Heart left ventricle (tissue), 16 donors: Measurements from ENCODE around the gene FRAT2. TPM values are rescaled to one million over a fixed set of nuclear protein-coding genes. Genes with fewer than 3 reads are reported as not detected.
"Not testable (repeated sequence)": the region's sequence is repeated elsewhere in the genome, so short reads cannot be mapped to it uniquely, and the experiment has no call there.

Experiments
- ATAC-seq, 4 donors: fragments of 200-7000 bp; cut with Tn5 transposase; one replicate each; pipeline ENCODE4 v1.9.1; 2020 to 2022; ENCODE audit warnings: moderate library complexity in 4 of 4, mild to moderate bottlenecking in 3 of 4, moderate number of reproducible peaks in 1 of 4
- DNase-seq, 5 donors: peaks; one replicate each; pipeline ENCODE4 v3.0.0-alpha.2; 2020
- H3K27ac ChIP-seq, 12 donors: fragments of 200-600 bp; sonication (generic) in 4 of 12; one replicate each; pipeline versions ENCODE4 v1.5.0 to v1.8.0; 2016 to 2022; ENCODE audit warnings: mild to moderate bottlenecking in 2 of 12
- H3K27me3 ChIP-seq, 9 donors: fragments of 200-600 bp; sonication (generic) in 2 of 9; one replicate each; pipeline versions ENCODE4 v1.5.1 to v1.8.0; 2016 to 2022; ENCODE audit warnings: mild to moderate bottlenecking in 3 of 9
- H3K36me3 ChIP-seq, 9 donors: fragments of 200-600 bp; sonication (generic) in 2 of 9; one replicate each; pipeline versions ENCODE4 v1.5.0 to v1.8.0; 2018 to 2022; ENCODE audit warnings: mild to moderate bottlenecking in 2 of 9
- H3K4me1 ChIP-seq, 12 donors: fragments of 200-600 bp; sonication (generic) in 4 of 12; one replicate each; pipeline versions ENCODE4 v1.5.0 to v1.8.0; 2016 to 2022; ENCODE audit warnings: mild to moderate bottlenecking in 3 of 12
- H3K4me3 ChIP-seq, 12 donors: fragments of 200-600 bp; sonication (generic) in 4 of 12; one replicate each; pipeline versions ENCODE4 v1.5.0 to v1.8.0; 2017 to 2022; ENCODE audit warnings: mild to moderate bottlenecking in 9 of 12, moderate library complexity in 4 of 12
- H3K9me3 ChIP-seq, 12 donors: fragments of 200-600 bp; sonication (generic) in 4 of 12; one replicate each; pipeline versions ENCODE4 v1.5.0 to v1.8.0; 2016 to 2022; ENCODE audit warnings: mild to moderate bottlenecking in 1 of 12
- CTCF ChIP-seq, 12 donors: fragments of 200-600 bp; sonication (generic) in 4 of 12; IDR thresholded peaks; one replicate each; pipeline versions ENCODE4 v1.5.0 to v1.8.0; 2018 to 2022; ENCODE audit warnings: antibody characterized with exemption in 12 of 12, mild to moderate bottlenecking in 5 of 12
- POLR2A ChIP-seq, 2 donors: fragments of 450-650 bp; IDR thresholded peaks; one replicate each; pipeline ENCODE4 v1.6.1; 2017; ENCODE audit warnings: antibody characterized with exemption in 2 of 2, mild to moderate bottlenecking in 2 of 2, moderate library complexity in 2 of 2
- WGBS, 4 donors: extraction: QIAGEN DNeasy Blood & Tissue Kit in 2 of 4; methylation state at CpG; one replicate each; pipeline versions ENCODE4 v1.1.5 to v1.1.7; 2013 to 2018; 5-methylcytosine and 5-hydroxymethylcytosine counted together
- intact Hi-C, 10 donors: fragments of 100-400 bp; cut with DNase I; formaldehyde crosslinking; loops; one replicate each; pipeline versions ENCODE4 v1.11.1 to v1.14.2; 2022
- polyA plus RNA-seq, 2 donors: library from polyadenylated mRNA; stranded (reverse); fragments of 200-250 nt; gene quantifications; one replicate each; pipeline ENCODE4 v1.2.3, GENCODE V29; 2013
- total RNA-seq, 9 donors: library from RNA; depleted of rRNA in 2 of 9; stranded (reverse); fragments of >200 nt in 2 of 9; fragmentation: NEBNext Ultra II Directional in 3 of 9; extraction: Animal tissue kit (Norgen Biotek cat#: 25700) in 3 of 9; gene quantifications; one replicate each; pipeline versions ENCODE4 v1.1.0 to v1.2.4, GENCODE V29; 2016 to 2023
- donor health status: ischemic (EF 13 %, LVEDD 7.1; RV severe dilation, severe dysfunction).
- donor health status: healthy with polysubstance abuse.
- donor health status: DM: no; HTN: yes; CAD: no.
- donor health status: DM: no; HTN: no; CAD: no.
- donor health status: ischemic (EF 25% LVEDD 6.9; RV normal size, moderate dysfunction).
- donor health status: ischemic (EF 25% LVEDD 5.7; RV mildly dilated, moderate dysfunction).
- donor health status: healthy.
- donor health status: DM: yes; HTN: yes; CAD: no.
- donor health status: ischemic (EF 35%, LVEDD 5.7; RV mildly dilated, moderate dysfunction).
- donor health status: nonischemic (EF 11% LVEDD 7.7; RV severe dilation, severe dysfunction).
- donor health status: DM: yes; HTN: yes; CAD: no.
- donor health status: PGD.
- donor health status: ischemic (EF 29% LVEDD 5.4; RV normal size, mild dysfunction).
- donor health status: nonischemic (EF 23%, LVEDD 6.1; RV moderate dilation, normal function).

FRAT2 gene
- total and polyA plus RNA-seq, 11 donors, result 3.4 to 12.4 (median 7.3) TPM

- peak overlapping the region in 1 of 12 donors; percentile 43 for H3K27ac ChIP-seq
- intact Hi-C loops, result loop anchor here in 7 of 10 donors (1.0 to 5.0 kb wide), 5 partner anchors 26 to 461 kb away; partner anchors contain the start of genes FRAT2 (in 5 of the 7), FRAT1 (in 1 of the 7) and LCOR (in 1 of the 7)
- no peak for DNase-seq
- no peak for TF ChIP-seq CTCF (IDR thresholded peaks at IDR 0.05)
- no peak for TF ChIP-seq POLR2A (IDR thresholded peaks at IDR 0.05)
- H3K27me3 ChIP-seq, result no peaks in the 10 kb centered on the region
- H3K4me1 ChIP-seq, result peaks cover 0 to 12% (median 8%) of the 10 kb centered on the region in 12 donors
- 59 to 64% (median 62%) methylated on average over 3 of the region's 3 CpGs for WGBS, 4 donors
- no peak for ATAC-seq
- H3K9me3 ChIP-seq, result no peaks in the 10 kb centered on the region
- H3K36me3 ChIP-seq, result peaks cover 0 to 4% (median under 1%) of the 10 kb centered on the region in 9 donors
- H3K4me3 ChIP-seq, result peak overlapping the region in 4 of 12 donors; percentile 75 to 99 (median 92)
Observed at GRCh38 chr10:97292862-97293198, 41.7 kb downstream of the FRAT2 start.

DNA sequence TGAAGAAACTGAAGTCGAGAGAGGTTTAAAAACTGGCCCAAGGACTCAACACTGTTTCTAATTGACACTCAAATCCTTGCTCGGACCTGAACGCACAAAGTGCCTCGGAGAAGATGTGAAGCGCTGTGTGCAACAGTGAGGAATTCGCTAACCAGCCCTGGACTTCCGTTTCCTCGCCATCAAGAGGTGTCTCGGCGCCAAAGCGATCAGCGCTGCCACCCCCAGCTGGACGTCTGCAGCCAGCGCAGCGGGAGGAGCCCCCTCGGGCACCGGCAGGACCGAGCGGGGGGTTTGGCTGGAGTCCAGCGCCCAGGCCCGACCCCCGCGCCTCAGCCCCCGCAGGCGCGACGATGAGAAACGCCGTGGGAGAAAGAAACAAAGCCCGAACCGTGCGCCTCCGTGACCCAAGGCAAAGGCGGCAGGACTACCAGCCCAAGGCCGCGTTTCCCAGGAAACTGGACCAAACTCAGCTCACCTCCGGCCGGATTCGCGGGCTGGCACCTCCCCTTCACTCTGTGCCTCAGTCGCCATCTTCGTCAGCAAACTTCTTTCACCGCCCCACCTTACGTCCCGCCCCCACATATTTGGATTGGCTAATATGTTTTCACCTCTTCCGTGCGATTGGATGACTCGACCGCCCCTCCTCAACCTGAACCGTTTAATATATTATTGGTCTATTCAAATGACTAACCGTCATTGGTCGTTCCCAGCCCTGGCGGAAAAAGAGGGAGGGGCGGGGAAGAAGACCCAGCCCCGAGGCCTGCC, 42.2 kb downstream of the FRAT2 start, which contains the start of gene ARHGAP19:
Gene ARHGAP19 (minus strand): TSS at position 541 of the 765 bp plus-strand sequence. CDS start 10 bp downstream, at position 531.
- no peaks in the 10 kb centered on the region for H3K9me3 ChIP-seq
- 0% methylated on average over 38 to 55 of the region's 55 CpGs for WGBS, 4 donors
- TF ChIP-seq POLR2A (IDR thresholded peaks at IDR 0.05) (peak in 1 of 2 donors; percentile 75), CTCF (IDR thresholded peaks at IDR 0.05) (peak in 3 of 12 donors; percentile 6 to 30 (median 19))
- H3K4me3 ChIP-seq, result peak within 1 kb of the TSS; percentile 70 to 100 (median 90)
- peak within 1 kb of the TSS; percentile 75 to 98 (median 95) for H3K27ac ChIP-seq
- H3K36me3 ChIP-seq, result peaks cover 0 to 10% (median 6%) of the 10 kb centered on the region in 9 donors
- no peaks in the 10 kb centered on the region for H3K27me3 ChIP-seq
- peak; percentile 99 to 100 (median 99) for ATAC-seq
- intact Hi-C loops, result loop anchor here in 7 of 10 donors (1.0 to 5.0 kb wide), 5 partner anchors 27 to 460 kb away; partner anchors contain the start of genes FRAT2 (in 5 of the 7), FRAT1 (in 1 of the 7) and LCOR (in 1 of the 7)
- peaks cover 0 to 12% (median 8%) of the 10 kb centered on the region in 12 donors for H3K4me1 ChIP-seq
- DNase-seq, result peak; percentile 94 to 98 (median 97)

GRCh38 chr10:97291357-97292096, 43.0 kb downstream of the FRAT2 start:
- 57 to 64% (median 61%) methylated on average over 25 of the region's 25 CpGs for WGBS, 4 donors

GRCh38 chr10:97290576-97291356, 43.8 kb downstream of the FRAT2 start:
- not testable (repeated sequence) for H3K27ac ChIP-seq, DNase-seq, H3K9me3 ChIP-seq, ATAC-seq, H3K27me3 ChIP-seq, H3K4me3 ChIP-seq
- Histone ChIP-seq H3K4me1 (peaks cover 0 to 12% (median 8%) of the 10 kb centered on the region in 12 donors), H3K36me3 (peaks cover 0 to 15% (median 9%) of the 10 kb centered on the region in 9 donors)
- intact Hi-C loops, result loop anchor here in 6 of 10 donors (5.0 kb wide), 3 partner anchors 37 to 458 kb away; partner anchors contain the start of genes FRAT2 (in 4 of the 6) and LCOR (in 1 of the 6)
- 93 to 96% (median 94%) methylated on average over 13 to 17 of the region's 17 CpGs for WGBS, 4 donors

More at GRCh38 chr10:97291357-97292096, 43.0 kb downstream of the FRAT2 start:
- Histone ChIP-seq H3K27me3 (no peaks in the 10 kb centered on the region), H3K4me1 (peaks cover 0 to 12% (median 8%) of the 10 kb centered on the region in 12 donors), H3K4me3 (peak overlapping the region; percentile 70 to 100 (median 90)), H3K36me3 (peaks cover 0 to 15% (median 9%) of the 10 kb centered on the region in 9 donors), H3K9me3 (no peaks in the 10 kb centered on the region), H3K27ac (peak overlapping the region; percentile 75 to 98 (median 95))
- DNase-seq (no peak), ATAC-seq (peak in 1 of 4 donors; percentile 5)
- intact Hi-C loops, result loop anchor here in 7 of 10 donors (1.0 to 5.0 kb wide), 5 partner anchors 27 to 459 kb away; partner anchors contain the start of genes FRAT2 (in 5 of the 7), FRAT1 (in 1 of the 7) and LCOR (in 1 of the 7)
- TF ChIP-seq CTCF (IDR thresholded peaks at IDR 0.05) (no peak), POLR2A (IDR thresholded peaks at IDR 0.05) (no peak)

- DNase-seq, ATAC-seq, H3K27ac ChIP-seq, H3K27me3 ChIP-seq, H3K4me3 ChIP-seq, H3K9me3 ChIP-seq: not testable (repeated sequence)
- 90 to 96% (median 94%) methylated on average over 13 of the region's 13 CpGs for WGBS, 4 donors
- peaks cover 0 to 12% (median 8%) of the 10 kb centered on the region in 12 donors for H3K4me1 ChIP-seq
- peaks cover 0 to 15% (median 9%) of the 10 kb centered on the region in 9 donors for H3K36me3 ChIP-seq
- intact Hi-C loops, result loop anchor here in 6 of 10 donors (5.0 kb wide), 3 partner anchors 37 to 458 kb away; partner anchors contain the start of genes FRAT2 (in 4 of the 6) and LCOR (in 1 of the 6)
Observed at GRCh38 chr10:97290076-97290475, 44.5 kb downstream of the FRAT2 start.
